NCI-H2029 (cell line): ENCODE measurements around the gene CNGA3.
"Not testable (repeated sequence)": the region's sequence is repeated elsewhere in the genome, so short reads cannot be mapped to it uniquely, and the experiment has no call there.

ENCODE experiments used
- DNase-seq: peaks from one replicate; lab custom pipeline; 2025; lab: John Stamatoyannopoulos, UW

The CNGA3 gene

DNA sequence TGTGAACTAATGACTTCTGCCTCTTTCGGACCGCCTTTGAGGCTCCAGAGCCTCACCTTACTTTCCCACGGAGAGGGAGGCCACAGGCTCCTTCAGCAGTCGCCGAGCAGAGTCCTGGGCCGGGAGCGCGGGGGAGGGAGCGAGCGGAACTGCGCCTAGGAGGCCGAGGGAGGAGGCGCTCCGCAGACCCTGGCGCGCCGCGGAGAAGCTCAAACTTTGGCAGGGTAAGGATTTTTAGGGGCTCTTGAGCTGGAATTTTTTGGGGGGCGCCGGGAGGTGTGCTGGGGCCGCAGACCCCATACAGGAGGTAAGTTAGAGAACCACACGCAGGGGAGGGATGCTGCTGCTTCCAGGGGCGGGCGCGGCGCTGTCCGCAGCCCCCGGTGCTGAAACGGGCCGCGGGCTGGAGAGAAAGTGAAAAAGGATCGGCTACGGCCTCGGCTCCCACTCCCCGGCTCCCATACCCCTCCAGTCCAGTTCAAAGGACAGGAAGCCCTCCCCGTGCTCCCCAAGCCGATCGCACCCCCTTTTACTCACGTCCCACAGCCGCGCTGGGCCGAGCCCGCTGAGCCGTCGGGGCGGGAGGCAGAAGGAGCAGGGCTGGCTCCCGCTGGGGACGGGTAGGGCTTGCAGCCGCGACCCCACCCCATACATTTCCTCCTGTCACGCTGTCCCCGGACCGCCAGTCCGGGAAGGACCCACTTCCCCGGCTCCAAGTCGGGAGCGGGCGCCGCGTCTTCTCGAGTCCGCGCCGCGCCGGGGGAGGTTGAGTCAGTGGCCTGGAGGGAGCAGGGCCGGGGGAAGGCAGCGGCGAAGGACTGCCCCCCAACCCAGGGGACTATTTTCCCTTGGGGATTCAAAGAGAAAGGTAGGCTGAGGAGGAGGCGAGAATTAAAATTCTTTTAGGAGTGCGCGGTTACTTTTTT, at the start of gene CNGA3:
TSS of gene CNGA3 (plus strand) at position 146 of the 926 bp plus-strand sequence. CDS start 23,520 bp downstream, outside the sequence.
- DNase-seq, result no peak

DNA sequence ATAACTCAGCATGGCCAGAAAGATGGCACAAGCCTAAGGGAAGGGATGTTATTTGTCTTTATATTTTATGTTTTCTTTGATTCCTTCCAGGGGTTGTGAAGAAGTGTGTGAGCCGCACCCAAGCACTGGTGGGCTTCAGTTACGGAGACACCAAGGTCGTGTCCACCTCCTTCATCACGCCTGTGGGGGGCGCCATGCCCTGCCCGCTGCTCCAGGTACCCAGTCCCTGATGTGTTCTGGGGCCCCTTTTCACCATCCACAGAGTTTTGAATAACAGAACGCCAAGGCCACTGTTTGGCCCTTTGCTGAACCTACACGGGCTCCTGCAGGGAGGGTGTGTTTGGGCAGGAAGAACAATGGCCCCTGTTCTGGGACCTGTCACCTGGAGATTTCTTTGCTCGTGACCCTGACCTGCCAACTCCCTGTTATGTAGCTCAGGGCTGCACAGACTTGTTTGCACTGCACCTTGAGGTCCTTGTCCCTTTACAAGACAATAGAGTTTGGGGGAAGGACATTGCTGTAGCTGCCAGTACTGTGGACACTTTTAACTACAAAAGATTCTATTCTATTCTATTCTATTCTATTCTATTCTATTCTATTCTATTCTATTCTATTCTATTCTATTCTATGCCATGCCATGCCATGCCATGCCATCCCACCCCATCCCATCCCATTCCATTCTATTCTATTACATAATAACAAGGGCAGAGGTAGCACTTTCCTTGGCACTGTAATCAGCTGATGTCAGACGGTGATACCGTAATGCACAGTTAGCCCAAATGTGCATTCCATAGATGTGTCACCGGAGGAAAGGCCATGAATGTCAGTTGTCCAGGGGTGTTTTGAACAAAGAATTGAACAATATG, 48.2 kb upstream of the CNGA3 start:
- no peak for DNase-seq

DNA sequence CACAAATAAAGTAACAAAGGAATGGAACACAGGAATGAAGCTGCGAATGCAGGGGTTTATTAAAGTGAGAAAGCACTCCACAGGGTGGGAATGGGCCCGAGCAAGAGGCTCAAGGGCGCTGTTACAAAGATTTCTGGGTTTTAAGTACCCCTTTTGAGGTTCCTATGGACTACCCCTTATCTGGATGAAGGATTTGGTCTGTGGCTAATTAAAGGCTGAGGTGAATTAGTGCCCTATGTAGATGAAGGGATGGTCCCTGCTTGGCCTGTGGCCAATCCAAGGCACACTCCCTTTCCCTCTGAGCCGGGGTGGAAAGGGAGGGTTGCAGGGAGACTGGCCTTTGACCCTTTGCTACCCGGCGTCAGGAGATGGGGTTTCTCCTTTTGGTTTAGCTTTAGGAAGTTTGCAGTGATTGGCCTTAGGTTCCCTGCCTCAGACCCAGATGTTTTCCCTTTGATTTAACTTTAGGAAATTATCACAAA, 47.5 kb upstream of the CNGA3 start:
- DNase-seq, result no peak

GRCh38 chr2:98299211-98299905, 46.9 kb upstream of the CNGA3 start:
- no peak for DNase-seq

- no peak for DNase-seq
Observed at GRCh38 chr2:98300141-98300874, 45.9 kb upstream of the CNGA3 start.

- no peak for DNase-seq
Observed at GRCh38 chr2:98301469-98301868, 44.8 kb upstream of the CNGA3 start.

DNA sequence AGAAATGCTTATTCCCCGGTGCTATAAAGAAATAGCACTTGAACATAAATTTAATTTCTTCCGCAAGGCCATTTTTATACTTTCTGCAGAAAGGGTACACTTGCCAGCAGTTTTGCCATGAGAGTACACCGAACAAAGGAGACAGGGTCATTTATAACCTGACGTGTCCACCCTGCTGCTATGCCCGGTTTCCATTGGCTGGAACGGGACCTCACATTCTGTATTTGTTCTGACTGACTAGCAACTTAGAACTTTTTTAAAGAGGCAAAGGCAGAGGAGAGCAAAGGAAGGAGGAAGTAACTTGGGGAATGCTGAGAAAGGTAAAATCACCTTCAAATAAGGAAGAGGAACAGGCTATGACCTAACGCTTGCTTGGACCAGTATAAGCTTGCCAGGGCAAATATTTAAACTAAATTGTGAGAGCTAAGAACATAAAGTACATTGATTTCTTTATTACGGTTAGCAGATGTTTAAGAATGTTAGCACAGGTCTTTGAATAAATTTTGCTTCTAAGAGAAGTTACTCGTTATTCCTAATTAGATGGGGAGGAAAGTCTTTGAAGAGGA, 39.0 kb upstream of the CNGA3 start:
- DNase-seq, result not testable (repeated sequence)

DNA sequence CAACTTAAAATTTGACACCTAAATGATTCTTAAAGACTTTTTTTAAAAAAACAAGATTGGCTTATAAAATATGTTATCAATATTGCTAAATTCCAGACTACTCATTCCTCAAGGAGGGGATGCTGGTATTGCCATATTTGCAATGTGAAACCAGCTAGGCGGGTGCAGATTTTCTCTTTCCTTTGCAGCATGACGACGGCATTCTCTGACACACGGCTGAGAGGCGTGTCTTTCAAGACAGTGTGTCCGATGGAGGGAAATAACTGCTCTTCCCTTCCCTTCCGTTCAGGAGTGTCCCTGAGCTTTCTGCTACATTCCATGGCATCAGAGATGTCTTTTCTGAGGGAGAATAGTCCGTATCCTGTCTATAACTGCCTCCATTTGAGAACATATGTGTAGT, 38.2 kb upstream of the CNGA3 start:
- no peak for DNase-seq

DNA sequence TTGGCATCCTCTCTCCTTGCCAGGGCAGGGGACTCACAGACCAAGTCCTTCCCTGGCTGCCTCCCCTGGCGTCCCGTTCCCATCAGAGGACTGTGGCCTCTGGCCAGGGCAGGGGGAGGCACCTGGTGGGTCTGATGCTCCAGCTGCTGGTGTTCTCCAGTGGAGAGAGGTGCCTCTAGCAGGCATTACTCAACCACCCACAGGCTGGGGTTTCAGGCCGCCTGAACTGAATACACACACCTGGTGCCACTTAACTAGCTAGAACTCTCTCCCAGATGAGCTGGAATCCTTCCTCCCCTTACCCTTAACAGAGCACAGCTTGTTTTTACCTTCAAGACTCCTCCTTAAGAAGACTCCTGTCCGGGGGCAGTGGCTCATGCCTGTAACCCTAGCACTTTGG, 37.7 kb upstream of the CNGA3 start:
- peak; percentile 31 for DNase-seq

DNA sequence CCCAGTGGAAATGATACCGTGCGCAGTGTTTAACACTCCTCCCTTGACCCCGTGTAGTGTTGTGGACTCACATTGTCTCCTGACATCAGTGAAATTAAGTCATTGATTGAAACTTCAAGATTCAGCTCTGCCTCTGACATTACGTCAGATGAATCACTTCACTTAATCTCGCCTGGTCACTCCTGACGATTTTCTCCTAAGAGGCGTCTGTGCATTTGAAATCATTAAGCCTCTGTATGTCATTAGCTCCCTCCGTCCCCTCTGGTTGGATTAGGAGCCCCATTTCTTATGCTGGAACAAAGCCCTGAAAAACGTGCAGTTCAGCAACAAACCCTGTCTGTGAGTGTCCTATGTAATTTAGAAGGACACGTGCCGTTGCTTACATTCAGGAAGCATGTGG, 36.7 kb upstream of the CNGA3 start:
- no peak for DNase-seq

- DNase-seq, result no peak
Observed at GRCh38 chr2:98310010-98310409, 36.2 kb upstream of the CNGA3 start.

GRCh38 chr2:98311090-98311489, 35.2 kb upstream of the CNGA3 start:
- DNase-seq, result no peak

GRCh38 chr2:98311771-98312545, 34.3 kb upstream of the CNGA3 start:
- DNase-seq, result no peak

- no peak for DNase-seq
Observed at GRCh38 chr2:98313492-98314250, 32.6 kb upstream of the CNGA3 start.

GRCh38 chr2:98314251-98314650, 32.0 kb upstream of the CNGA3 start:
- DNase-seq, result no peak

GRCh38 chr2:98315957-98316356, 30.3 kb upstream of the CNGA3 start:
- DNase-seq, result no peak

GRCh38 chr2:98317214-98317613, 29.0 kb upstream of the CNGA3 start:
- DNase-seq, result no peak

DNA sequence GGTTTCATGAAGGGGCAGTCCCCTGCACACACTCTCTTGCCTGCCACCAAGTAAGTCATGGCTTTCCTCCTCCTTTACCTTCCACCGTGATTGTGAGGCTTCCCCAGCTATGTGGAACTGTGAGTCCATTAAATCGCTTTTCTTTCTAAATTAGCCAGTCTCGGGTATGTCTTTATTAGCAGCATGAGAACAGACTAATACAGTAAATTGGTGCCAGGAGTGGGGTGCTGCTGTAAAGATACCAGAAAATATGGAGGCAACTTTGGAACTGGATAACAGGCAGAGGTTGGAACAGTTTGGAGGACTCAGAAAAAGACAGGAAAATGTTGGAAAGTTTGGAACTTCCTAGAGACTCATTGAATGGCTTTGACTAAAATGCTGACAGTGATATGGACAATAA, 26.1 kb upstream of the CNGA3 start:
- not testable (repeated sequence) for DNase-seq

DNA sequence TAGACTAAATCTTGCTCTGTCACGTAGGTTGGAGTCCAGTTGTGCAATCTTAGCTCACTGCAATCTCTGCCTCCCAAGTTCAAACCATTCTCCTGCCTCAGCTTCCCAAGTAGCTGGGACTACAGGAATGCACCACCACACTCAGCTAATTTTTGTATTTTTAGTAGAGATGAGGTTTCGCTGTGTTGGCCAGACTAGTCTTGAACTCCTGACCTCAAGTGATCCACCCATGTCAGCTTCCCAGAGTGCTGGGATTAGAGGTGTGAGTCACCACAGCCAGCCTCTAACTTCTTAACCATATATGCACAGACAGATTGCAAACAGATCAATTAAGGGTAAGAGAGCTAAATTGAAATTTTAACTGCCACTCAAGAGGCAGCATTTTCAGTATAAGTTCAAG, 22.1 kb upstream of the CNGA3 start:
- DNase-seq, result no peak

- no peak for DNase-seq
Observed at GRCh38 chr2:98327776-98328175, 18.5 kb upstream of the CNGA3 start.
